ENCODE results near the gene DVL1. TPM values are rescaled to one million over a fixed set of nuclear protein-coding genes. Genes with fewer than 3 reads are reported as not detected.

DVL1 gene
- total and polyA plus RNA-seq, 2 of the 13 experiments (the other 11 are each of a cell fraction or from before 2014, with no cell fraction given) = 30.8 to 60.4 TPM

DNA sequence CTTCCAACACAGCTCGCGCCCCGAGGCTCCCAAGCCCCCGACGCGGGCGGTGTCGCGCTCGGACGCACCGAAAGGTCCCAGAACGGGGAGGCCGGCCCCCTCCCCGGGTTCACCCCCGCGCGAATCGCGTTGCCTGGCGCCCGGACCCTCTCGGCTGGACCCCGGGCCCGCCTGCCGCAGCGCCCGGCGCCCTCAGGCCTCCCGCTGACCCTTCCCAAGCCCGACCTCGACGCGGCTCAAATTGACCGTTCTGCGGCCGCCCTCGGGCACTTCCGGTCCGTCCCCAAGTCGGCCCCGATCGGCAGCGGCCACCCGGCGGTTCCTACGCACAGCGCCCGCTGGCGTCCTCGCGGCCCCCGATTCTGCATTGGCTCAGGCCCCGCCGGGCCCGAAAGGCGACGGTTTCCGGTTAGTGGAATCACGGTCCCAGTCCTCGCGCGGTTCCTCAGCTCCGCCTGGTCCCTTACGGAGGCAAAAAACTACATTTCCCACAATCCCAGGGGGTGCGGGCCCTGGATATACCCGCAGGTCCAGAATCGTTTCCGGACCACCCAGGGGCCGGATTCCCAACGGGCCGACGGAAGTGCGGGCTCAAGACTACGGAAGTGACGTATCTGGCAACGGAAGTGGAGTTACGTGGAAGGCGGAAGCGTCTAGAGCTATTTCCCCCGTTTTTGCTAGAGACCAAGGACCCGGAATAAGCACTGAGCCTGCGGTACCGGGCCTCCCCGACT, 25.9 kb upstream of the DVL1 start, which contains the start of gene AURKAIP1 (continued):
- peak; percentile 99 for TF ChIP-seq NR2C2 (CRISPR knock-in tag; IDR thresholded peaks at IDR 0.05; ENCODE audit: borderline replicate concordance)
- TF ChIP-seq ZMYM4 (CRISPR knock-in tag; IDR thresholded peaks at IDR 0.05) = peak; percentile 89
- no peak for TF ChIP-seq ZNF773 (CRISPR knock-in tag; IDR thresholded peaks at IDR 0.05; ENCODE audit: borderline replicate concordance)
- TF ChIP-seq ZNF879 (CRISPR knock-in tag; IDR thresholded peaks at IDR 0.05) = no peak
- TF ChIP-seq, protein P1, sequence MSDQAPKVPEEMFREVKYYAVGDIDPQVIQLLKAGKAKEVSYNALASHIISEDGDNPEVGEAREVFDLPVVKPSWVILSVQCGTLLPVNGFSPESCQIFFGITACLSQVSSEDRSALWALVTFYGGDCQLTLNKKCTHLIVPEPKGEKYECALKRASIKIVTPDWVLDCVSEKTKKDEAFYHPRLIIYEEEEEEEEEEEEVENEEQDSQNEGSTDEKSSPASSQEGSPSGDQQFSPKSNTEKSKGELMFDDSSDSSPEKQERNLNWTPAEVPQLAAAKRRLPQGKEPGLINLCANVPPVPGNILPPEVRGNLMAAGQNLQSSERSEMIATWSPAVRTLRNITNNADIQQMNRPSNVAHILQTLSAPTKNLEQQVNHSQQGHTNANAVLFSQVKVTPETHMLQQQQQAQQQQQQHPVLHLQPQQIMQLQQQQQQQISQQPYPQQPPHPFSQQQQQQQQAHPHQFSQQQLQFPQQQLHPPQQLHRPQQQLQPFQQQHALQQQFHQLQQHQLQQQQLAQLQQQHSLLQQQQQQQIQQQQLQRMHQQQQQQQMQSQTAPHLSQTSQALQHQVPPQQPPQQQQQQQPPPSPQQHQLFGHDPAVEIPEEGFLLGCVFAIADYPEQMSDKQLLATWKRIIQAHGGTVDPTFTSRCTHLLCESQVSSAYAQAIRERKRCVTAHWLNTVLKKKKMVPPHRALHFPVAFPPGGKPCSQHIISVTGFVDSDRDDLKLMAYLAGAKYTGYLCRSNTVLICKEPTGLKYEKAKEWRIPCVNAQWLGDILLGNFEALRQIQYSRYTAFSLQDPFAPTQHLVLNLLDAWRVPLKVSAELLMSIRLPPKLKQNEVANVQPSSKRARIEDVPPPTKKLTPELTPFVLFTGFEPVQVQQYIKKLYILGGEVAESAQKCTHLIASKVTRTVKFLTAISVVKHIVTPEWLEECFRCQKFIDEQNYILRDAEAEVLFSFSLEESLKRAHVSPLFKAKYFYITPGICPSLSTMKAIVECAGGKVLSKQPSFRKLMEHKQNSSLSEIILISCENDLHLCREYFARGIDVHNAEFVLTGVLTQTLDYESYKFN (CRISPR knock-in tag; conservative IDR thresholded peaks at IDR 0.05) = peak; percentile 77
- TF ChIP-seq, protein P2, sequence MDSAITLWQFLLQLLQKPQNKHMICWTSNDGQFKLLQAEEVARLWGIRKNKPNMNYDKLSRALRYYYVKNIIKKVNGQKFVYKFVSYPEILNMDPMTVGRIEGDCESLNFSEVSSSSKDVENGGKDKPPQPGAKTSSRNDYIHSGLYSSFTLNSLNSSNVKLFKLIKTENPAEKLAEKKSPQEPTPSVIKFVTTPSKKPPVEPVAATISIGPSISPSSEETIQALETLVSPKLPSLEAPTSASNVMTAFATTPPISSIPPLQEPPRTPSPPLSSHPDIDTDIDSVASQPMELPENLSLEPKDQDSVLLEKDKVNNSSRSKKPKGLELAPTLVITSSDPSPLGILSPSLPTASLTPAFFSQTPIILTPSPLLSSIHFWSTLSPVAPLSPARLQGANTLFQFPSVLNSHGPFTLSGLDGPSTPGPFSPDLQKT (CRISPR knock-in tag; IDR thresholded peaks at IDR 0.05; ENCODE audit: borderline replicate concordance) = peak; percentile 72; the same call in 1 of the 2 replicates
- TF ChIP-seq, protein P3, sequence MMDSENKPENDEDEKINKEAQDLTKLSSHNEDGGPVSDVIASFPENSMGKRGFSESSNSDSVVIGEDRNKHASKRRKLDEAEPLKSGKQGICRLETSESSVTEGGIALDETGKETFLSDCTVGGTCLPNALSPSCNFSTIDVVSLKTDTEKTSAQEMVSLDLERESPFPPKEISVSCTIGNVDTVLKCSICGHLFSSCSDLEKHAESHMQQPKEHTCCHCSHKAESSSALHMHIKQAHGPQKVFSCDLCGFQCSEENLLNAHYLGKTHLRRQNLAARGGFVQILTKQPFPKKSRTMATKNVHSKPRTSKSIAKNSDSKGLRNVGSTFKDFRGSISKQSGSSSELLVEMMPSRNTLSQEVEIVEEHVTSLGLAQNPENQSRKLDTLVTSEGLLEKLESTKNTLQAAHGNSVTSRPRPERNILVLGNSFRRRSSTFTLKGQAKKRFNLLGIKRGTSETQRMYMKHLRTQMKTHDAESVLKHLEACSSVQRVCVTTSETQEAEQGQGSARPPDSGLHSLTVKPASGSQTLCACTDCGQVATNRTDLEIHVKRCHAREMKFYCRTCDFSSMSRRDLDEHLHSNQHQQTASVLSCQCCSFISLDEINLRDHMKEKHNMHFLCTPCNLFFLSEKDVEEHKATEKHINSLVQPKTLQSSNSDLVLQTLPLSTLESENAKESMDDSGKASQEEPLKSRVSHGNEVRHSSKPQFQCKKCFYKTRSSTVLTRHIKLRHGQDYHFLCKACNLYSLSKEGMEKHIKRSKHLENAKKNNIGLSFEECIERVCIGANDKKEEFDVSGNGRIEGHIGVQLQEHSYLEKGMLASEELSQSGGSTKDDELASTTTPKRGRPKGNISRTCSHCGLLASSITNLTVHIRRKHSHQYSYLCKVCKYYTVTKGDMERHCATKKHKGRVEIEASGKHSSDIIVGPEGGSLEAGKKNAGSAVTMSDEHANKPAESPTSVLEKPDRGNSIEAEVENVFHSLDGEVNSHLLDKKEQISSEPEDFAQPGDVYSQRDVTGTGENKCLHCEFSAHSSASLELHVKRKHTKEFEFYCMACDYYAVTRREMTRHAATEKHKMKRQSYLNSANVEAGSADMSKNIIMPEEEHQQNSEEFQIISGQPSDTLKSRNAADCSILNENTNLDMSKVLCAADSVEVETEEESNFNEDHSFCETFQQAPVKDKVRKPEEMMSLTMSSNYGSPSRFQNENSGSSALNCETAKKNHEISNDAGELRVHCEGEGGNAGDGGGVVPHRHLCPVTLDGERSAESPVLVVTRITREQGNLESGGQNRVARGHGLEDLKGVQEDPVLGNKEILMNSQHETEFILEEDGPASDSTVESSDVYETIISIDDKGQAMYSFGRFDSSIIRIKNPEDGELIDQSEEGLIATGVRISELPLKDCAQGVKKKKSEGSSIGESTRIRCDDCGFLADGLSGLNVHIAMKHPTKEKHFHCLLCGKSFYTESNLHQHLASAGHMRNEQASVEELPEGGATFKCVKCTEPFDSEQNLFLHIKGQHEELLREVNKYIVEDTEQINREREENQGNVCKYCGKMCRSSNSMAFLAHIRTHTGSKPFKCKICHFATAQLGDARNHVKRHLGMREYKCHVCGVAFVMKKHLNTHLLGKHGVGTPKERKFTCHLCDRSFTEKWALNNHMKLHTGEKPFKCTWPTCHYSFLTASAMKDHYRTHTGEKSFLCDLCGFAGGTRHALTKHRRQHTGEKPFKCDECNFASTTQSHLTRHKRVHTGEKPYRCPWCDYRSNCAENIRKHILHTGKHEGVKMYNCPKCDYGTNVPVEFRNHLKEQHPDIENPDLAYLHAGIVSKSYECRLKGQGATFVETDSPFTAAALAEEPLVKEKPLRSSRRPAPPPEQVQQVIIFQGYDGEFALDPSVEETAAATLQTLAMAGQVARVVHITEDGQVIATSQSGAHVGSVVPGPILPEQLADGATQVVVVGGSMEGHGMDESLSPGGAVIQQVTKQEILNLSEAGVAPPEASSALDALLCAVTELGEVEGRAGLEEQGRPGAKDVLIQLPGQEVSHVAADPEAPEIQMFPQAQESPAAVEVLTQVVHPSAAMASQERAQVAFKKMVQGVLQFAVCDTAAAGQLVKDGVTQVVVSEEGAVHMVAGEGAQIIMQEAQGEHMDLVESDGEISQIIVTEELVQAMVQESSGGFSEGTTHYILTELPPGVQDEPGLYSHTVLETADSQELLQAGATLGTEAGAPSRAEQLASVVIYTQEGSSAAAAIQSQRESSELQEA (CRISPR knock-in tag; IDR thresholded peaks at IDR 0.05; ENCODE audit: not compliant biosample characterization) = peak; percentile 84
- no peak for TF ChIP-seq MATR3 (CRISPR knock-in tag; IDR thresholded peaks at IDR 0.05)
- TF ChIP-seq, protein P4, sequence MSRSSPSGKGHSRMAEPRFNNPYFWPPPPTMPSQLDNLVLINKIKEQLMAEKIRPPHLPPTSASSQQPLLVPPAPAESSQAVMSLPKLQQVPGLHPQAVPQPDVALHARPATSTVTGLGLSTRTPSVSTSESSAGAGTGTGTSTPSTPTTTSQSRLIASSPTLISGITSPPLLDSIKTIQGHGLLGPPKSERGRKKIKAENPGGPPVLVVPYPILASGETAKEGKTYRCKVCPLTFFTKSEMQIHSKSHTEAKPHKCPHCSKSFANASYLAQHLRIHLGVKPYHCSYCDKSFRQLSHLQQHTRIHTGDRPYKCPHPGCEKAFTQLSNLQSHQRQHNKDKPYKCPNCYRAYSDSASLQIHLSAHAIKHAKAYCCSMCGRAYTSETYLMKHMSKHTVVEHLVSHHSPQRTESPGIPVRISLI (CRISPR knock-in tag; IDR thresholded peaks at IDR 0.05; ENCODE audit: borderline replicate concordance) = no peak; the same call in 1 of the 2 replicates
- TF ChIP-seq ZNF570 (CRISPR knock-in tag; IDR thresholded peaks at IDR 0.05; ENCODE audit: borderline replicate concordance) = no peak
- peak; percentile 90 for TF ChIP-seq SIN3B (IDR thresholded peaks at IDR 0.05; ENCODE audit: low read length)
- TF ChIP-seq, protein P5, sequence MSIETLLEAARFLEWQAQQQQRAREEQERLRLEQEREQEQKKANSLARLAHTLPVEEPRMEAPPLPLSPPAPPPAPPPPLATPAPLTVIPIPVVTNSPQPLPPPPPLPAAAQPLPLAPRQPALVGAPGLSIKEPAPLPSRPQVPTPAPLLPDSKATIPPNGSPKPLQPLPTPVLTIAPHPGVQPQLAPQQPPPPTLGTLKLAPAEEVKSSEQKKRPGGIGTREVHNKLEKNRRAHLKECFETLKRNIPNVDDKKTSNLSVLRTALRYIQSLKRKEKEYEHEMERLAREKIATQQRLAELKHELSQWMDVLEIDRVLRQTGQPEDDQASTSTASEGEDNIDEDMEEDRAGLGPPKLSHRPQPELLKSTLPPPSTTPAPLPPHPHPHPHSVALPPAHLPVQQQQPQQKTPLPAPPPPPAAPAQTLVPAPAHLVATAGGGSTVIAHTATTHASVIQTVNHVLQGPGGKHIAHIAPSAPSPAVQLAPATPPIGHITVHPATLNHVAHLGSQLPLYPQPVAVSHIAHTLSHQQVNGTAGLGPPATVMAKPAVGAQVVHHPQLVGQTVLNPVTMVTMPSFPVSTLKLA (IDR thresholded peaks at IDR 0.05) = peak; percentile 41

All from HepG2 (cell line).